GM21576 (cell line): Measurements from ENCODE around the gene STK4.

Experiments
- ATAC-seq: cut with Tn5 transposase; IDR thresholded peaks from one replicate; pipeline ENCODE4 v1.9.1; 2021; ENCODE audit warnings: mild to moderate bottlenecking, moderate library complexity; ENCODE audit not compliant: unreplicated experiment

The STK4 gene

GRCh38 chr20:45104786-45105185 is 138.5 kb downstream of the STK4 start:
- no peak for ATAC-seq

DNA sequence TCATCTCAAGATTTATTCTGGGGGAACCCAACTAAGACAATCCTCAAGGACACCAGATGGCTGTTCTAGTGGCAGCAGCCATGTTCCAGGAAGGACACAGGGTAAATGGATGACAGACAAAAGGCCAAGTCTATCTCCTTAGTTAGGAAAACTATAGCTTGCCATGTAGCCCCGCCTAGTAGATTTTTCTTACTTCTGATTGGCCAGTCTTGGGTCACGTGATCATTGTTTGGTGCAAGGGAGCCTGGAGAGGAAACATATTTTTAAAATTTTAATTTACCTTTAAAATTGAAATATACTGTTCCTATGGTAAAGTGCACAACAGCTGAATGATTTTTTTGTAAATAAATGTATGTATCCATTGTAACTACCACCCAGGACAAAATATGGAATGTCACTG is 139.0 kb downstream of the STK4 start:
- ATAC-seq, result no peak

GRCh38 chr20:45109634-45110033 is 143.3 kb downstream of the STK4 start:
- ATAC-seq, result no peak

GRCh38 chr20:45110301-45110700 is 144.0 kb downstream of the STK4 start:
- no peak for ATAC-seq

DNA sequence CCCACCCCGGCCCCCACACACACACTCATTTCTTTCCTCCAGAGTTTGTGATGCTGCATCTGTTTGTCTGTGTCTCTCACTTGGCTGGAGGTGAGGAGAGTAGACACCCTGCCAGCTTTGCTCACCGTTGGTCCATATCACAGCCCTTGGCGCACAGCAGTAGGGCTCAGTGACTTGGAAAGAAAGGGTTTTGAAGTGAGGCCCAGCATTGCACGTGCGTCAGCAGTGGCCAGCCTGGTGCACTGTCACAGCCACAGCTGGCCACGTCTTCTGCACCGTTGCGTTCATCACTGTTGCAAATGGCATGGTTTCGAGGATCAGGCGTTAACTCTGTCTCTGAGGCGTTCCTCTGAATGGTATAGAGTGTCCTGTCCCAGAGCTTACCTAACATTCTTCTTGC is 145.0 kb downstream of the STK4 start:
- no peak for ATAC-seq

DNA sequence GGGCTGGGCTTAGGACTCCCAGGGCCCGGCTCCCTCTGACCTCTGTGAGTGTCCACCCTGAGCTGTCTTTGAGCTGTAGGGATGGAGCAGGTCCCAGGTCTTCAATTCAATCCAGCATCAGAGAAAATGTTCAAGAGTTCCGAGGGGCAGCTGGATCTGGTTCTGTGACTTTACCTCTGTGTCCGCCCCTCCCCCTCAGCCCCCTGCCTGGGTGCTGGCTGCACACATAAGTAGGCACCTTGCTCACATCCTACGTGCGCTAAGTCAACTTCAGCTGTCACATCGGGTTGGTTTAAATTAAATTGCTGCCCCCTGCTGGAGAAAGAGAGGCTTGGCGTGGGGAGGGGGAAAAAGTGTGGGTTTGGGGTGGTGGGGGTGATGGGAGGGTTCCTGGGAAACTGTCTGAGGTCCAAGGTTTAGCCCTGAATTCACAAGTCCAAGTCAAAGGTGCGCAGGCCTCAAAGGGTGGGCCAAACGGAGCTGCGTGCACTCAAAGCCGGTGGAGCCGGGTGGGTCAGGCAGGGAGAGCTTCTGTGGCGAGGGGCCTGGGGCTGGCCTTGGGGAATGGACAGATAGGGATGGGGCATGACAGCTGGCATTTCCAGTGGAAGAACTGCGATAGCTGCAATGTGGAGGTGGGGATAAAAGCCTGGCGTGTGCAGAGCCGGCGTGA is 145.6 kb downstream of the STK4 start:
- ATAC-seq, result no peak

DNA sequence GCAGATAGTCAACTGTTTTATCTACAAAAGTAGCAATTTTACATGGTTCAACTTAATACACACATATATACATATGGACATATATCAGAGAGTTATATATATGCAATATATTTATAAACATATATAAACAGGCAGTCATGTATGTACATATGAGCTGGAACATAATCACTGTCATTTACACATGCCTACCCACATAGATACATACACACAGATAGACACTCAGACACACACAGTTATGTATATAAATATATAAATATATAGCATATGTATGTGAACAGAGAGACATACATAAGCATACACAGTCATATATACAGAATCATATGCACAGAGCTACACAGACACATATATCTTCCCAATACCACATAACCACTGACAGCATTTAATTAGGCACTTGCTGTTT is 146.4 kb downstream of the STK4 start:
- ATAC-seq, result no peak

DNA sequence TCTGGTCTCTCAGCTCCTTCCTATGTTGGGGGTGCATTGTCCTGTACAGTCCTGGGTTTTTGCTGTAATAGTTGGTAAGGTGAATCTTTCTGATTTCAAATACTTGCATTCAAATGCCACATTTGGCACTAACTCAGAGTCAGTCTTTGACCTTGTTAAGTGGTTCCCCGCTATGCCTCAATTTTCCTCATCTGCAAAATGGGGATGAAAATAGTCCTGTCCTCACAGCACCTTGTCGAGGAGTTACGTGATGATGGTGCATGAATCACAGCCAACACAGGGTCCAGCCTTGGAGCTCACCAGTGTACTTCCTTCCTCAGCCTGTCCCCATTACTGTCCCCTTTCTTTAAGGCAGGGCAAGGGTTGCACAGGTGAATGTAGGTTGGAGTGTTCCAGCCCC is 147.6 kb downstream of the STK4 start:
- no peak for ATAC-seq

DNA sequence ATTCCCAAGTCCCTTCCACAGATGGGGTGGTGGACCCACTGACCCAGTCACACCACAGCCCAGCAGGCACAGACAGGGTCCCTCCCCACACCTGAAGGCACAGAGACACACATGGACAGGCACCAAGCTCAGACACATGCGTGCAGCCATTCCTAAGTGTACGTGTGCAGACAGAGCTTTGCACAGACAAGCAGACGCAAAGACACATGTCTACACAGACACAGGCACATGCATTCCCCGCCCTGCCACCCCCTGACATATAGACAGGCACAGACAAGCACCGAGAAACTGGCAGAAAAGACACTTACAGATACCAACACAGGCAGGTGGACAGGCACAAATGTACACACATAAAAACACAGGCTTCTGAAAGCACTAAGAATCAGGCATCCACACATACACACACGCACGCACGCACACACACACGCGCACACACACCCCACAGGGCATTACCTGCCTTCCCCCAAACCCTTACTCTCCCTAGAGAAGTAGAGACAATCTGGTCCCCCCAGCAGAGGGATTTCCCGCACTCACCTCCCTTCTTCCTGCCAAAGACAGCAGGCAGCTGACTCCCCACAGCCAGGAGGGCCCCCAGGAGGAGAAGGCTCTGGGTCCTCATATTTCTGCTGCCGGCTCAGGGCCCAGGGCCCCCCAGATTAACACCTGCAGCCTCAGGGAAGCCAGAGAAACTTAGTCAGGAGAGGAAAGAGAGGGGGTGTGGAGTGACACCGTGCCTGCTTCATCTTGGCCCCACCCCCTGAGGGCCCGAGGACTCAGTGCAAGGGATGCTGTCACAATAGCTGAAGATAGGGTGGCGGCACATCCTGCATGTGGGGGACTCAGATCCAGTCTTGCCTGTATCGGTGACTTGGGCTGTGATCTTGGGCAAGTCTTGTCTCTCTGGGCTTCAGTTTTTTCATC is 148.4 kb downstream of the STK4 start, which contains the start of gene WFDC5:
TSS of gene WFDC5 (minus strand) at position 710 of the 921 bp plus-strand sequence. CDS start at position 619, 91 bp downstream.
- ATAC-seq, result no peak

- no peak for ATAC-seq
Observed at GRCh38 chr20:45115386-45115774, 149.1 kb downstream of the STK4 start.

GRCh38 chr20:45115829-45116228 is 149.5 kb downstream of the STK4 start:
- ATAC-seq, result no peak

GRCh38 chr20:45117581-45117980 is 151.3 kb downstream of the STK4 start:
- ATAC-seq, result no peak

DNA sequence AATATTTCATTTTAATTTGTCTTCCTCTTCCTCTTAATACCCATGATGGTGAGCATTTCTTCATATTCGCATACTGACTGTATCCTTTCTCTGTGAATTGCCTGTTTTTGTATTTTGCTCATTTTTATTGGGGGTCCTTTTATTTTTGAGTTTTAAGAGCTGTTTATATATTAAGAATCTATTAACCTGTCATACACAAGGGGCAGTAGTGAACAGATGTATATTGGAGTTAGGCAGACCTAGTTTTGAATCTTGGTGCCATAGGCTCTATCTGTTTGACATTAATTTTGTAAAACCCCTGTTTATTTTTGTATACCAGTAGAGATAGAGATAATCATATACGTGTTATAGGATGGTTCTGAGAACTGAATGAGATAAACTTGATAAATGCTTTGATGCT is 151.7 kb downstream of the STK4 start:
- no peak for ATAC-seq

GRCh38 chr20:45119556-45120266 is 153.4 kb downstream of the STK4 start:
- ATAC-seq, result no peak

- ATAC-seq, result no peak
Observed at GRCh38 chr20:45121388-45121787, 155.1 kb downstream of the STK4 start.

- no peak for ATAC-seq
Observed at GRCh38 chr20:45124365-45124764, 158.1 kb downstream of the STK4 start, which contains the start of gene WFDC12. WFDC12 (minus strand) TSS chr20:45124465; CDS start chr20:45124447, 18 bp downstream.

DNA sequence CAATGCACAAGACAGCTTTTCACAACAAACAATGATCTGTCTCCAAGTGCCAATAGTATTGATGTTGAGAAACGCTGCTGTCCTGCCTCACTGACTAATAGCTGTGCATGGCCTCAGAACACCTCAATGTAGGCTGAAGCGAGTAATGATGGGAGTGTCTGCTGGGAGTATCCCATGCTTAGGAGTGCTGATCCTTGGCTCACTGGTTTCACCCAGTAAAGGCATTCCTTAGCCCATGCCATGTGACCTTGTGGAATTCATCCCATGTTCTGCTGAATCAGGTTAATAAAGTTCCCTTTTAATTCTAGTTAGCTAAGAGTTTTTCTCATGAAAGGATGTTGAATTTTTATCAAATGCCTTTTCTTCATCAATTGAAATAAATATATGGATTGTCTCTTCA is 161.8 kb downstream of the STK4 start:
- ATAC-seq, result no peak
